ENCODE results near the gene GORASP2.
A peak's percentile ranks its signal among the peaks of the same experiment; 100 is the strongest.

Gene GORASP2

DNA sequence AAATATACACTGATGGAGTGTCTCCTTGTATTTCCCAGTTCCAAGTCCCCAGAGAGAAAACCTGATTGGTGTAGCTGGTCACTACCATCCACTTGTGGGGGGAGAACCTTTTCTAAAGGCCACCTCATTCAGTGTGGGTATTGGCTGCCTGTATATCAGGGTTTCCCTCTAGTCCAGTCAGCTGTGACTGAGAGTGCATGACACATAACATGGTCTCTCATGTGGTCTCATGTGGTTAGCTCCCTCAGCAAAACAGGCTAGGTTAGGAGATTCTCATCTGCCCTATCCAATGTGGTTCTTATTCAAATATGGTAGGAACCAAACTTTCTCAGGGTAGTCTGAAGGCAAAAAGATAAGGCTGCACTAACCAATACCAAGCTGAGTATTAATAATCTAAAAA lies 4.1 kb upstream of the GORASP2 start:
- DNase-seq: no peak

DNA sequence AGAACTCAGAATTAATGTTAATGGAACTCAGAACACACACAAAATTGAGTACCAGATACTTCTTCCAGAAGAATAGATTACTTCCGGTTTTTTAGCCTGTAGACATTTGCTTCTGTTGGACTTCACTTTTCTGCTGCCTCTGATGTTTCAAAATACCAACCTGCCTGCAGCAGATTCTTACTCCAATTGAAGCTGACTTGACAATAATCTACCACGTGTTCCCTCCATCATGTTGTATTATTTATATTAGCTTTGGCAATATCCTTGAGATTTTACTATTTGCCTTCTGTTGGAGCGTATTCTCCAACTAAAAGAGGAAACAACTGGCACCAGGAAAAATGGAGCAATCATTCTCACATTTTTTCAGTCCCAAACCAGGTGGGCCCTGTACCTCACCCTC lies 3.1 kb upstream of the GORASP2 start:
- no peak for DNase-seq

DNA sequence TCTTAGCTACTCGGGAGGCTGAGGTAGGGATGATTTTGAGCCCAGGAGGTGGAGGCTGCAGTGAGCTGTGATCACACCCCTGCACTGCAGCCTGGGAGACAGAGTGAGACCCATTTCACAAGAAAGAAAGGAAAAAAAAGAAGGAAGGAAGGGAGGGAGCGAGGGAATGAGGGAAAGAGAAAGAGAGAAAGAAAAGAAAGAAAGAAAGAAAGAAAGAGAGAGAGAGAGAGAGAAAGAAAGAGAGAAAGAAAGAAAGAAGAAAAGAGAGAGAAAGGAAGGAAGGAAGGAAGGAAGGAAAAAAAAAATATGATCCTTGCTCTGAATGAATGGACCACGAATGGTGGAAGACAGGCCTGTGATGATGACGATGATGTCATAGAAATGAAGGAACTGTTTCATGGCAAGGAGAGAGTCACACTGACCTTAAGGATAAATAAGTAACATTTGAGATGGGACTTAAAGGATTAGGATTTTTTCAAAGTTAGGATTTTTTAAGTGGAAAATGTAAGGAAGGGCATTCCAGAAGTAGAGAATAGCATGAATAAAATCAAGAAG lies 2.2 kb upstream of the GORASP2 start:
- DNase-seq: no peak

DNA sequence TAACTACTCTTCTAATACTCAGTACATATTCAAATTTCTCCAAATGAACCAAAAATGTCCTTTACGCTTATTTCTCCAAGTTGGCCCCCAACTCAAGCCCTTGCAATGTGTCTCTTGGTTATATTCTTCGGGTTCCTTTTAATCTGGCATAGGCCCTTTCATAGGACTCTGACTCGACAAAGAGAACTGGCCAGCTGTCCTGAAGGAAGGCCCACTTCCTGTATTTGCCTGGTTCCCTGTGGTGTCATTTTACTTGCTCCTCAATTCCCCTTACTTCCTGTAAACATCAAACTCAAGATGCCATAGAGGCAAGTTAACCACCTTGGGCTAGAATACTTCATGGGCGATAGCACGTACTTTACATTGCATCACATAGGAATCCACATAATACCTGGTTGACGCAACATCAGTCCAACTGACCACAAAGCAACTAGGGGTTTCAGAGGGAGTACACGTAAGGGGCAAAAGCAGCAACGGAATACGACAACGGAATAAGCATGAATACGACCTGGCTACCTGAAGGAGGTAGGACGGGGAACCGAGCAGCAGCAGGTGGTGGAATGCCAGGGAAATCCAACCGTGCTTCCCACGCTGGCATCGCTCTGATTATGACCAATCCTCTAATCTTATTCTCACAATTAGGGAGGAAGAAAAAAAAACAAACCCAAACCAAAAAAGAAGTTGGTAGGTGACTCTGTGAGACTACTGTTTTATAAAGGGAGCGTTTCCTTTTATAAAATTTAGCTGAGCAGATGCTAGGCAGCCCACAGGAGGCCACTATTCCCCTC lies 823 bp upstream of the GORASP2 start:
- no peak for DNase-seq

DNA sequence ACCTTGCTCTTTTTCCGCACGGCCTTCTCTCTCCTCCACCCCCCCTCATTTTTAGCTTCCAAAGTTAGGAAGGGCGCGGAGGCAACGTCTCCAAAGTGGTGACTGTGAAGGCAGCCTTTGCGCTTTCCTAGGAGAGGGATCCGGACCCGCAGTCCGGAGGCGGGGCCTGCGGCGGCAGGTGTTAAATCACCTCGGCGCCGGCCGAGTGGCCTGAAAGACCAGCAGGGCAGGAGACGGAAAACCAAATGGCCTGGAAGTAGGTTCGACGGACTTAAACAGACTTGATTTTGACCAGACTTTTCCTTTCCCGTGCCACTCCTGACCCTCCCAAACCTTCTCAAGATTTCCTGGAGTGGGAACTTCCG lies 615 bp downstream of the GORASP2 start:
- no peak for DNase-seq

DNA sequence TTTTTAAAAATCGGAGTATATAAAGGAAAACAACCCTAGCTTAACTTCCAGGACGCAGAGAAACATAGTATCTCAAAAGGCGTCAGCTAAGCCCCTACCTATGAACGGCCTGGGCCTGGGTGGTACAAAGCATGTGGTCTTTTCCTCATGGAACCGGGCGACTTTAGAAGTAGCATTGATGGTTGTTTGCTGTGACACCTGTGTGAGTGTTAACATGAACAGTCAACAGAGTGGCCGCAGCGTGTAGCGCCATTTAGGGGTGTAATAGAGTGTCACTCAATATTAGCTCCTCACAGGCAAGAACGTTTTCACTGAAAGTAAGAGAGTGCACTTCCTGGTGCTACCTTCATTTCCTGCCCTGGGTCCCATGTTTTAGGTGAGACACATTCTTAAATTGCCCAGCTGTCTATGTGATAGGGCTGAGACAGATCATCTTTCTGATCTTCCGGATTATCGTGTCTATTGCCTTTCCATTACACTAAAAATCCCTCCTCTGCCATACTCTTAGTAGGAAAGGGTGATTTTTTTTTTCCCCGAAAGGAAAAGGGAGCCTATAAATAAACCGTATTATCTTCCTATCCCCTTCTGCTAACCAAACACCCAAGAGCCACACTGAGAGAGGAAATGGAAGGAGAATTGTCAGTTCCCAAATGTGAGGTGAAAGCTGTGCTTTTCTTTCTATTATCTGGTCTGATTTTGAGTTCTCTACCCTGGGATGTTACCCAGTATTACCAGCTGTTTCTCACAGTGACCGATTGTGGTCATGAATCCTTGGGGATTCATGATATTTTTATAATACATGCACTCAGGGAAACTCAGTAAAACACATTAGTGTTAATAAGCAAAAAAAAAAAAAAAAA lies 1.3 kb downstream of the GORASP2 start:
- peak; percentile 65 for DNase-seq

DNA sequence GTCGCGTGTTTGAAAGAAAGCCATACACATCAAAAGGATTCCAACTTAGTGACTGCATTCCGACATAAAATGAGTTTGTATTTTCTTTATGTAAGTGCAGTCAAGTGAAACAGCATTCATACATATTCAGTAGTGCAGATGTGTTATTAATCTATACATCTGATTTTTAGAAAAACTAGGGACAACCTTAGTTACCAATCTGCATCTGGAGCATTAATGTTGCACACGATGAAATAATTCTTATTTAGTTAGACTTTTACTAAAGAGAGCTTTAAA lies 1.9 kb downstream of the GORASP2 start:
- no peak for DNase-seq

DNA sequence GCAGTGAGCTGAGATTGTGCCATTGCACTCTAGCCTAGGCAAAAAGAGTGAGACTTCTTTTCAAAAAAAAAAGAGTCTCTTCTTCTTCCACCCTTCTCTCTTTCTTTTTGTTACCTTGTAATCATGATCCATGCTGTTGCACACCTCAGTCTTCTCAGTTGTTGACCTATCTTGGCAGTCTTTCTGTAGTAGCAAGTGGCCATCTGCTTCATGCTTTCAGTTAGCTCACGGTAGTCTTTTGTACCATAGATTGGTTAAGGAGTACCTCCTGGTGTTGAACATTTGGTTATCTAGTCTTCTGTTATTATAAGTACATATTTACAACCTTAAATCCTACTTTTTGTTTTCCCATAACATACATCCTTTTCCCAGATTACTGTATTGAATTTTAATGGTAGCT lies 3.1 kb downstream of the GORASP2 start:
- DNase-seq: no peak

DNA sequence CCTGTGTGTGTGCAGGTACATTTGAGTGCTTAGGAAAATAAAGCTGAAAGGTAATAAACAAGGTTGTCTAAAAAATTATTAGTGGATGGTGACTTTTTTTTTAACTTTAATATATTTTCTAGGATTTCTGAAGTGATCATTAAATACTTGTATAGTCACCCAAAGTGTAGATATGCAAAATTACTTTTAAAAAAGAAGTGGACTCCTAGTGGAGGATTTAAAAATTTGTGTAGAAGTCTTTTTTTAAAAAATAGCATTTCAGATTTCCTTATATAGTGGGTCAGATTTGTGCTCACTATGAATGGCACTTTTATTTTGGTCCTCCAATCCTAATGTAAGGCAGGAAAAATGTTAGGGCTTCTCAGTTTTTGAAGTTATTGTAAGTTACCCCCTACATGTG lies 3.9 kb downstream of the GORASP2 start:
- no peak for DNase-seq

DNA sequence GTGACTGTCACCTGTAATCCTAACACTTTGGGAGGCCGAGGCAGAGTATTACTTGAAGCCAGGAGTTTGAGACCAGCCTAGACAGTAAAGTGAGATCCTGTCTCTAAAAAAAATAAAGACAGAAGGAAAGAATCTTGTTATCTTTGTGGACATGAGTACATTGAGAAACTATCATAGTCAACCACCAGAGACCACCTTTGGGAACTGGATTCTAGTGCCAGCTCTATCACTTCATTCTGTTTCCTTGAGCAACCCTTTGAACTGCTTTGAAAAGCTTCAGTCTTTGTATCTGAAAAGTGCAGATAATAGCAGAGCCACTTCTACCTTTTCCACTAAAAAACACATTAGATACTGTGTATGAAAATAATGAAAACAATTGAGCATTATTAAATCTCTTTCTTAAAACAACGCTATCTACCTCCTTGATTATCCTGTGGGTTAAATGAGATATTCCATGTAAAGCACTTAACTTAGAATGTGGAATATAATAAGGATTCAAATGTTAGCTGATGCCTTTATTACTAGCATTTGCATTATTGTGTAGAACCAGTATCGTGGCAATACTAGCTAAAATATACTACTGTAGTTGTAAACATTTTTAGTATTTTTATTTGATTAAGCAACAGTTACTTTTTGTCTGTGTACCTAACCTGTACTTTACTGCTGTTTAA lies 8.8 kb downstream of the GORASP2 start:
- DNase-seq: no peak

DNA sequence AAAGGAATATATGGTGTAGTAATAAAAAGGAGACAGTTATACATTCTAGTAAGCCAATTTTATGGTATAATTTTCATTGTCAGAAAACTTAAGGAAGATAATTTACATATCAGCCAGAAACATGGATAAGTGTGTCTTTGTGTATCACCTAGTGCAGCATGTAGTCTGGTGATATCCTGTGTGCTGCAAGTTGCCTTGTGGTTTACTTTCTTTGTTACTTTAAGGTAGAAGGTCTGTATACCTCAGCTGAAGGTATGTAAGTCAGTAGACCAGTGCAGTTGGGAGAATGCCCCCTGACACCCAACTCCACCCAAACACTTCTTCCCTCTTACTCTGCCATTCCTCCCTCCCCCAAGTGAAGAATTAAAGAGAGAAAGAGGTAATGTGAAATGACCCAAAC lies 11.0 kb downstream of the GORASP2 start:
- no peak for DNase-seq

DNA sequence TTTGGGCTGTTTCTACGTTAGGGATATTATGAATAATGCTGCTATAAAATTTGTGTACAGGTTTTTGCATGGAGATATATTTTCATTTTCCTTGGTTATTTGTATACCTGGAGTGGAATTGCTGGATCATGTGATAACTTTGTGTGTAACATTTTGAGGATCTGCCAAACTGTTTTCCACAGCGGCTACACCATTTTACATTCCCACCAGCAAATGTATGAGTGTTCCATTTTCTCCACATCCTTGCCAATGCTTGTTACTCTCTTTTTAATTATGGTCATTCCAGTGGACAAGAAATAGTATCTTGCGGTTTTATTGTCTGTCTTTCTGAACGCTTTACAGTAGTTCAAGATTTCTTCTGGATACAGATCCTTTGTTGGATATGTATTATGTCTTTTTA lies 13.6 kb downstream of the GORASP2 start:
- no peak for DNase-seq

DNA sequence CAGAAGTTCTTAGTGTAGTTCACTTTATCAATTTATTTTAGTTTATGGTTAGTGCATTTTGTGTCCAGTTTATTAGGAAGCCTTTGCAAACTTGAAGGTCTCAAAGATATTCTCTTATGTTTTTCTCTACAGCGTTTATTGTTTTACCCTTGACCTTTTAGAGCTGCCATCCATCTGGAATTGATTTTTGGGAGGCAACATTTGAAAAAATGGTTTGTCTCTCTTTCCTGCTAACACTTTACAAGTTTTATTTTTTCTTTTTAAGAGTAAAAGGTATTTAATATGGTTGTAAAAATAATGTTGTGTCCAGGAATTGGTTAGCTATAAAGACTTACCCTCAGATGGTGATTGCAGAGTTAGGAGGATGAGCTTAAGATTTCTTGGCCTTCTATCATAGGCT lies 14.0 kb downstream of the GORASP2 start:
- no peak for DNase-seq

DNA sequence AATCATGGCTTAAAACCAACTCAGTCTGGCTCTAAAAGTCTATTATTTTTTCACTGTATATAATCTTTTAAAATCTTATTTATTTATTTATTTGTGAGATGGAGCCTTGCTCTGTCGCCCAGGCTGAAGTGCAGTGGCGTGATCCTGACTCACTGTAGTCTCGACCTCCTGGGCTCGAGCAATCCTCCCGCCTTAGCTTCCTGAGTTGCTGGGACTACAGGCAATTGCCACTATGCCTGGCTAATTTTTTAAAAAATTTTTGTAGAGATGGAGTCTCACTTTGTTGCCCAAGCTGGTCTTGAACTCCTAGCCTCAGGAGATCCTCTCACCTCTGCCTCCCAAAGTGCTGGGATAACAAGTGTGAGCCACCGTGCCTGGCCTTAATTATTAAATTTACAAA lies 14.5 kb downstream of the GORASP2 start:
- no peak for DNase-seq

DNA sequence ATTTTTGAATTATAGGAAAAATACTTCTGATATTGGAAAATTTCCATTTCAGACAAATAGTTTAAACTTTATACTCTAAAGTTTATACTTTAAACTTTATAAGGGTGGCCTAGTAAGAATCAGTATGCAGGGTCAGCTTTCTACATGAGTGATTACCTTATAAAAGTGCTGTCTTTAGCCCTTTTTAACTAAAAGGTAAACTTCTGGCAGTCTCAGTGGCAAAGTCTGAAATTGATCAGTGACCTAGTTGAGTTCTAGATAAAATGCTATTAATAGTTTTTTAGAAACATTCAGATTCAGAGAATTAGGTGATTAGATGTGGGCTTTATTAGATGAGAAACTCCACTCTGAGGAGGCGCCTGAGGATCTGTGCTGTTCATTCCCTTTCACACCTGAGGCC lies 15.5 kb downstream of the GORASP2 start:
- no peak for DNase-seq

DNA sequence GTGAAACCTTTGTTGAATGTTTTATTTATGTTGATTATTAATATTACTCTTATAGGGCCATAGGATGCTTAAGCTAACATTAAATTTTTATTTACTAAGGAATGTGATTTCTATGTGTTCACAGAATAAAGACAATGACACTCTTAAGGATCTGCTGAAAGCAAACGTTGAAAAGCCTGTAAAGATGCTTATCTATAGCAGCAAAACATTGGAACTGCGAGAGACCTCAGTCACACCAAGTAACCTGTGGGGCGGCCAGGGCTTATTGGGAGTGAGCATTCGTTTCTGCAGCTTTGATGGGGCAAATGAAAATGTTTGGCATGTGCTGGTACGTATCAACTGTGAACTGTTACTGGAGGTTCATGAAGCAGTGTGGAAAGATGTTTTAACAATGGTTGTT lies 20.4 kb downstream of the GORASP2 start:
- DNase-seq: no peak

DNA sequence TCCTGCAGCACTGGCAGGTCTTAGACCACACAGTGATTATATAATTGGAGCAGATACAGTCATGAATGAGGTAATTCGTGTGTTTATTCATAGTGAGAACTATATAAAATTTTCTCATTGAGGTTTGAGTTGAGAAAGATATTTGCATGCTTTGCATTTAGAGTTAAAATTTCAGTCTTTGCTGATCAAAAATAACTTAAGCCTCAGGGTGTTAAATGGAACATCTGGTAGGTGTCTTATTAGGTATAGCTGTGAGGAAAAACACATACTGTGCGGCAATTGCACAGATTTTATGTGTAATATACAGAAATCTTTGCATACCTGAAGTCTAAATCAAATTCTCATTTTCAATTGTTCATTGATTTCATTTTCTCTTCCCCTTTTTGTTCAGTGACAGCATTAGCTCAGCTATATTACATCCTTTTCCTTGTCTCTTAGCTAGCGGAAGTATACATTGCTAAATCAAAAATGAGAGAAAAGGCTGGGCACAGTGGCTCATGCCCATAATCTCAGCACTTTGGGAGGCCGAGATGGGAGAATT lies 21.2 kb downstream of the GORASP2 start:
- no peak for DNase-seq

DNA sequence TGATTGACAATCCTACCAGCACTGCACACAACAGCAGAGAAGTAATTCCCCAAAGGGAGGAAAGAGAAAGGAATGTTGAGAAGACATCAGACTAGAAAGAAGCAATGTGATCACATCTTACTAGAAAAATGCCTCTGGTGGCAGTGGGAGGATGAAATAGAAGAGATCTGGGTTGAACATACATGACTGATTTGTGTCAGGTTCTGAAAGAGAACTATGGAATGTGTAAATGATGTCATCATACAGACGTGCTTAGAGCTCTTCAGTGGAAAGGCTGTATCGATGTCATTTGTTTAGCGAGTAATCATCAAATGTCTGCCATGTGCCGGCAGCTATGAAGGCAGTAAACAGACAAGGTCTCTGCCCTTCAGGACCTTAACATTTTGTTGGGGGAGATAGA lies 24.9 kb downstream of the GORASP2 start:
- no peak for DNase-seq

DNA sequence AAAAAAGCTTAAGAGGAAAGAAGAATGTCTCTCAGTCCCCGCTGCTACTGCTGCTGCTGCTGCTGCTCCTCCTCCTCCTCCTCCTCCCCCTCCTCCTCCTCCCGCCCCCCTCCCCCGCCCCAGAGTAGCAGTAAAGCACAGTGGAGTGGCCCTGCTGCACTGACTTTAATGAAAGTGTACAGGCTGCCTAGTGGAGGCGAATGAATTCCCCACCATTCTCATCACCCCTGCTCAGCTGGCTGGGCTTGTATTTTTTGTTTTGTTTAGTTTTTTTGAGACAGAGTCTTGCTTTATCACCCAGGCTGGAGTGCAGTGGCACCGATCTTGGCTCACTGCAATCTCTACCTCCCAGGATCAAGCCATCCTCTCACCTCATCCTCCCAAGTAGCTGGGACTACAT lies 34.3 kb downstream of the GORASP2 start:
- DNase-seq: no peak

DNA sequence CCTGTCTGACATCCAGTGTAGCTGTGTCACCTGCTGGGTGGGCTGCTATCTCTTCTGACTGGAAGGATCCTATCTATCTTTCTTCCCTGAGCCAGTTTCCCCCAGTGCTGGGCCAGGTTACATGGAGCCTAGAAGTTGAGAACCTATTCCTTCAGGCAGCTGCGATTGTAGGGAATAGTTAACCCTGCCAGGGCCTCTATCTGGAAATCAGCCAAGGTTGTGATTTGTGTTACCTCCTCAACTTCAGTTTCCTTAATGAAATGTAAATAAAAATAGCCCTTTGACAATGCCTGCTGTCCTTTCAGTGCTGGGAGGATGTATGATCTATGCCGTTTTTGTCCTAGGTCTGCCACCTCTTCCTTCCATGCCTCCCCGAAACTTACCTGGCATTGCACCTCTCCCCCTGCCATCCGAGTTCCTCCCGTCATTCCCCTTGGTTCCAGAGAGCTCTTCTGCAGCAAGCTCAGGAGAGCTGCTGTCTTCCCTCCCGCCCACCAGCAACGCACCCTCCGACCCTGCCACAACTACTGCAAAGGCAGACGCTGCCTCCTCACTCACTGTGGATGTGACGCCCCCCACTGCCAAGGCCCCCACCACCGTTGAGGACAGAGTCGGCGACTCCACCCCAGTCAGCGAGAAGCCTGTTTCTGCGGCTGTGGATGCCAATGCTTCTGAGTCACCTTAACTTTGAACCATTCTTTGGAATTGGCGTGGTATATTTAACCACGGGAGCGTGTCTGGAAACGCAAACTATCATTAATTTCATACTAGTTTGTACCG lies 36.6 kb downstream of the GORASP2 start:
- DNase-seq: no peak

DNA sequence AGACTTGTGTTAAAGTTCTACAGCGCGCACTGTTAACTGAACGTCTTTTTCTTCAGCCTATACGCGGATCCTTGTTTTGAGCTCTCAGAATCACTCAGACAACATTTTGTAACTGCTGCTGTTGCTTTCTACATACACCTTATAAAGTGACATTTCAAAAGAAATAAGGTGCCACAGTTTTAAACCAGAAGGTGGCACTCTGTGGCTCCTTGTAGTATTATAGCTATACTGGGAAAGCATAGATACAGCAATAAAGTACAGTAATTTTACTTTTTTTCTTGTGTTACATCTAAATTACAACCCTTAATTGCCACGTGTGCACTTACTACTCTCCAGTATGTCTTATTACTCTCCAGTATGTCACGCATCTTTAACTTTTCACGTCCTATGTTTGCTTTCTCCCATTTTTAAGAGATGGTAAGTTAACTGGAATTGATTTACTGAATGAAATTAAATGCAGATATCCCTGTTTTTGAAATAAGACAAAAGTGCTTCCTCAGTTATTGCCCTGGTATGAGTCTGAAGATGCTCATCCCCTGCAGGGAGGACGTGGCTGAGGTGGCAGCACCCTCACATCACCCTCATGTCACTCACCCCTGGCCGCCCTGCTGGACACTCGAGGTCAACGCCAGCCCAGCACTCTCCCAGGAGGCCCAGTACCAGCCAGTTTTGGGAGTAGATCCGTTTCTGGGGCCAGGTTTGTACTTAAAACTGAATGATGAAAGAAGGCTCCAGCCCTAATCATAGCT lies 37.8 kb downstream of the GORASP2 start:
- no peak for DNase-seq

DNA sequence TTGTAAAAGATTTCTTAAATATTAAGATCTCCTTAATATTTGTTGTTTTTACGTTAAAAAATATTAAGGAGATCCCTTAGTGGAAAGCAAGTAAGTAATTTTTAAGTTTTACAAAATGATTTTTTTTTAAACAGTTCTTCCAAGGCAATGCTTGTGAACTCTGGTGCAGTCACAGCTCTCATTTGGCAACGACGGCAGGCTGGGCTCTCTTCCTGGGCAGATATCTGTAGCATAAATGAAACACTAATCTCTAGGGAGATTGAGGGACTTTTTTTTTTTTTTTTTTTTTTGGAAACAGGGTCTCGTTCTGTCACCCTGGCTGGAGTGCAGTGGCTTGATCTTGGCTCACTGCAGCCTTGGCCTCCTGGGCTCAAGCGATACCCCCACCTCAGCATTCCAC lies 38.5 kb downstream of the GORASP2 start:
- no peak for DNase-seq

Measured in kidney glomerular epithelial cell (primary cell).